Glomerular visceral epithelial cell (primary cell): Measurements from ENCODE around the gene SASS6.
"Not testable (repeated sequence)": the region's sequence is repeated elsewhere in the genome, so short reads cannot be mapped to it uniquely, and the experiment has no call there.

Experiments
- DNase-seq: peaks from one replicate; pipeline ENCODE4 v3.0.0-alpha.2; 2016; ENCODE audit errors: extremely low spot score

Gene SASS6

GRCh38 chr1:100047235-100047708, 85.5 kb downstream of the SASS6 start:
- DNase-seq = not testable (repeated sequence)

- DNase-seq = no peak
Measured at GRCh38 chr1:100045206-100045605, 87.5 kb downstream of the SASS6 start.

GRCh38 chr1:100039591-100039990, 93.1 kb downstream of the SASS6 start:
- no peak for DNase-seq

- DNase-seq = peak; percentile 68
Measured at GRCh38 chr1:100038660-100039287, 94.0 kb downstream of the SASS6 start.

GRCh38 chr1:100037927-100038659, 94.6 kb downstream of the SASS6 start:
- DNase-seq = peak; percentile 87

GRCh38 chr1:100037656-100037926, 95.1 kb downstream of the SASS6 start:
- DNase-seq = no peak

GRCh38 chr1:100036718-100037655, 95.7 kb downstream of the SASS6 start:
- DNase-seq = peak; percentile 46

- DNase-seq = no peak
Measured at GRCh38 chr1:100035214-100035613, 97.5 kb downstream of the SASS6 start.

- peak; percentile 23 for DNase-seq
Measured at GRCh38 chr1:100034470-100034869, 98.3 kb downstream of the SASS6 start.
